Measurements from ENCODE around the gene RGP1.
A peak's percentile ranks its signal among the peaks of the same experiment; 100 is the strongest.

RGP1 gene

GRCh38 chr9:35745569-35745968, 3.5 kb upstream of the RGP1 start:
- no peak for DNase-seq (ENCODE audit: low spot score)

GRCh38 chr9:35746583-35746982, 2.5 kb upstream of the RGP1 start:
- no peak for DNase-seq (ENCODE audit: low spot score)

GRCh38 chr9:35748242-35748857, 737 bp upstream of the RGP1 start:
- no peak for DNase-seq (ENCODE audit: low spot score)

GRCh38 chr9:35749515-35750255, 598 bp downstream of the RGP1 start:
- peak; percentile 39 for DNase-seq (ENCODE audit: low spot score)

GRCh38 chr9:35750256-35750531, 1.1 kb downstream of the RGP1 start:
- no peak for DNase-seq (ENCODE audit: low spot score)

- no peak for DNase-seq (ENCODE audit: low spot score)
These were observed 4.4 kb downstream of the RGP1 start for GRCh38 chr9:35753466-35753865.

GRCh38 chr9:35754264-35754663, 5.2 kb downstream of the RGP1 start, which contains the start of gene MSMP:
Gene MSMP, minus strand, starts transcription at chr9:35754276. Its CDS starts 147 bp downstream, at chr9:35754129.
- DNase-seq (ENCODE audit: low spot score), result no peak

GRCh38 chr9:35755071-35755470, 6.0 kb downstream of the RGP1 start:
- no peak for DNase-seq (ENCODE audit: low spot score)

GRCh38 chr9:35756275-35757225, 7.5 kb downstream of the RGP1 start:
- peak; percentile 80 for DNase-seq (ENCODE audit: low spot score)

- DNase-seq (ENCODE audit: low spot score), result peak; percentile 69
These were observed 8.3 kb downstream of the RGP1 start for GRCh38 chr9:35757226-35757891.

- DNase-seq (ENCODE audit: low spot score), result no peak
These were observed 8.8 kb downstream of the RGP1 start for GRCh38 chr9:35757892-35758275.

GRCh38 chr9:35758475-35759050, 9.5 kb downstream of the RGP1 start:
- DNase-seq (ENCODE audit: low spot score), result no peak

GRCh38 chr9:35759795-35760194, 10.7 kb downstream of the RGP1 start:
- DNase-seq (ENCODE audit: low spot score), result no peak

- no peak for DNase-seq (ENCODE audit: low spot score)
These were observed 11.6 kb downstream of the RGP1 start for GRCh38 chr9:35760651-35761050.

GRCh38 chr9:35763181-35763580, 14.1 kb downstream of the RGP1 start:
- no peak for DNase-seq (ENCODE audit: low spot score)

- no peak for DNase-seq (ENCODE audit: low spot score)
These were observed 14.7 kb downstream of the RGP1 start for GRCh38 chr9:35763803-35764202.

- no peak for DNase-seq (ENCODE audit: low spot score)
These were observed 17.9 kb downstream of the RGP1 start for GRCh38 chr9:35766997-35767396.

- DNase-seq (ENCODE audit: low spot score), result no peak
These were observed 18.4 kb downstream of the RGP1 start for GRCh38 chr9:35767458-35767857.

- DNase-seq (ENCODE audit: low spot score), result no peak
These were observed 20.7 kb downstream of the RGP1 start for GRCh38 chr9:35769763-35770162.

- DNase-seq (ENCODE audit: low spot score), result no peak
These were observed 22.0 kb downstream of the RGP1 start for GRCh38 chr9:35771075-35771433.

- no peak for DNase-seq (ENCODE audit: low spot score)
These were observed 22.4 kb downstream of the RGP1 start for GRCh38 chr9:35771534-35771933.

- no peak for DNase-seq (ENCODE audit: low spot score)
These were observed 22.9 kb downstream of the RGP1 start for GRCh38 chr9:35771943-35772342.

Data from SW480 (cell line).